ENCODE measurements around the gene GNGT1. TPM values are rescaled to one million over a fixed set of nuclear protein-coding genes. Genes with fewer than 3 reads are reported as not detected.

The GNGT1 gene
- polyA plus RNA-seq, 1 donor (not counting 4 experiments of a cell fraction or from before 2014, with no cell fraction given) = not detected

GRCh38 chr7:93873998-93874574, 32.3 kb upstream of the GNGT1 start:
- no peak overlapping the region for H3K27ac ChIP-seq (ENCODE audit: control insufficient read depth, insufficient read depth, low read length)
- no peaks in the 10 kb centered on the region for H3K79me2 ChIP-seq (ENCODE audit: control insufficient read depth, insufficient read depth, low read length)
- no peaks in the 10 kb centered on the region for H4K20me1 ChIP-seq (ENCODE audit: control insufficient read depth, extremely low read depth, insufficient read depth, low read length)
- no peaks in the 10 kb centered on the region for H3K27me3 ChIP-seq (ENCODE audit: control insufficient read depth, extremely low read depth, insufficient read depth, low read length)
- H3K4me1 ChIP-seq (ENCODE audit: control insufficient read depth, extremely low read depth, insufficient read depth, low read length) = no peaks in the 10 kb centered on the region
- H3K9me3 ChIP-seq (ENCODE audit: control insufficient read depth, low read depth, low read length) = no peaks in the 10 kb centered on the region
- DNase-seq (ENCODE audit: low read depth, low spot score) (no peak), FAIRE-seq (no peak)
- no peaks in the 10 kb centered on the region for H3K9me1 ChIP-seq (ENCODE audit: control insufficient read depth, extremely low read depth, insufficient read depth, low read length)
- dilution Hi-C loops (cut with MboI; ENCODE audit: extremely low pct_ligation_motif_present, low sequenced_read_pairs) = no loop called here
- H3K4me2 ChIP-seq (ENCODE audit: control insufficient read depth, extremely low read depth, insufficient read depth, low read depth, low read length) = no peak overlapping the region
- H3K9ac ChIP-seq (ENCODE audit: control insufficient read depth, extremely low read depth, insufficient read depth, low read length) = no peak overlapping the region
- no peak overlapping the region for H2AFZ ChIP-seq (ENCODE audit: control insufficient read depth, low read length)
- TF ChIP-seq CTCF (optimal IDR thresholded peaks at IDR 0.05 in 1 of 3, IDR thresholded peaks at IDR 0.05 in 1 of 3, conservative IDR thresholded peaks at IDR 0.05 in 1 of 3; ENCODE audit: extremely low read depth in 1 of 3, insufficient read depth in 2 of 3, low read length in 3 of 3) (no peak), EZH2 (IDR thresholded peaks at IDR 0.05; ENCODE audit: low read length) (no peak)
- H3K4me3 ChIP-seq (ENCODE audit: control insufficient read depth in 2 of 3, extremely low read depth in 1 of 3, insufficient read depth in 2 of 3, low read depth in 1 of 3, low read length in 3 of 3) = no peak overlapping the region
- H3K36me3 ChIP-seq (ENCODE audit: control insufficient read depth in 2 of 2, extremely low read depth in 1 of 2, insufficient read depth in 2 of 2, low read length in 2 of 2) = no peaks in the 10 kb centered on the region

- Histone ChIP-seq H4K20me1 (ENCODE audit: control insufficient read depth, extremely low read depth, insufficient read depth, low read length) (no peaks in the 10 kb centered on the region), H3K4me2 (ENCODE audit: control insufficient read depth, extremely low read depth, insufficient read depth, low read depth, low read length) (no peak overlapping the region), H3K4me3 (ENCODE audit: control insufficient read depth in 2 of 3, extremely low read depth in 1 of 3, insufficient read depth in 2 of 3, low read depth in 1 of 3, low read length in 3 of 3) (no peak overlapping the region), H2AFZ (ENCODE audit: control insufficient read depth, low read length) (no peak overlapping the region), H3K9me3 (ENCODE audit: control insufficient read depth, low read depth, low read length) (peaks cover 4% of the 10 kb centered on the region), H3K36me3 (ENCODE audit: control insufficient read depth in 2 of 2, extremely low read depth in 1 of 2, insufficient read depth in 2 of 2, low read length in 2 of 2) (no peaks in the 10 kb centered on the region), H3K27ac (ENCODE audit: control insufficient read depth, insufficient read depth, low read length) (no peak overlapping the region), H3K79me2 (ENCODE audit: control insufficient read depth, insufficient read depth, low read length) (no peaks in the 10 kb centered on the region), H3K9me1 (ENCODE audit: control insufficient read depth, extremely low read depth, insufficient read depth, low read length) (no peaks in the 10 kb centered on the region), H3K9ac (ENCODE audit: control insufficient read depth, extremely low read depth, insufficient read depth, low read length) (no peak overlapping the region), H3K4me1 (ENCODE audit: control insufficient read depth, extremely low read depth, insufficient read depth, low read length) (no peaks in the 10 kb centered on the region), H3K27me3 (ENCODE audit: control insufficient read depth, extremely low read depth, insufficient read depth, low read length) (no peaks in the 10 kb centered on the region)
- dilution Hi-C loops (cut with MboI; ENCODE audit: extremely low pct_ligation_motif_present, low sequenced_read_pairs) = no loop called here
- DNase-seq (ENCODE audit: low read depth, low spot score) (no peak), FAIRE-seq (no peak)
- no peak for TF ChIP-seq EZH2 (IDR thresholded peaks at IDR 0.05; ENCODE audit: low read length)
- no peak for TF ChIP-seq CTCF (optimal IDR thresholded peaks at IDR 0.05 in 1 of 3, IDR thresholded peaks at IDR 0.05 in 1 of 3, conservative IDR thresholded peaks at IDR 0.05 in 1 of 3; ENCODE audit: extremely low read depth in 1 of 3, insufficient read depth in 2 of 3, low read length in 3 of 3)
Measured at GRCh38 chr7:93877742-93878141, 28.6 kb upstream of the GNGT1 start.

Measured in keratinocyte (primary cell).